HG02678 (cell line): ENCODE data around the gene LRSAM1.

Experiments
- ATAC-seq: cut with Tn5 transposase; IDR thresholded peaks from one replicate; pipeline ENCODE4 v1.9.1; 2021; ENCODE audit warnings: mild to moderate bottlenecking, moderate library complexity; ENCODE audit not compliant: unreplicated experiment

LRSAM1 gene

GRCh38 chr9:127424676-127424999 is 26.7 kb upstream of the LRSAM1 start:
- no peak for ATAC-seq

GRCh38 chr9:127426756-127427155 is 24.6 kb upstream of the LRSAM1 start:
- ATAC-seq: no peak

GRCh38 chr9:127428348-127428747 is 23.0 kb upstream of the LRSAM1 start:
- no peak for ATAC-seq

GRCh38 chr9:127430415-127430814 is 20.9 kb upstream of the LRSAM1 start:
- no peak for ATAC-seq

GRCh38 chr9:127437497-127438264 is 13.6 kb upstream of the LRSAM1 start:
- ATAC-seq: no peak

DNA sequence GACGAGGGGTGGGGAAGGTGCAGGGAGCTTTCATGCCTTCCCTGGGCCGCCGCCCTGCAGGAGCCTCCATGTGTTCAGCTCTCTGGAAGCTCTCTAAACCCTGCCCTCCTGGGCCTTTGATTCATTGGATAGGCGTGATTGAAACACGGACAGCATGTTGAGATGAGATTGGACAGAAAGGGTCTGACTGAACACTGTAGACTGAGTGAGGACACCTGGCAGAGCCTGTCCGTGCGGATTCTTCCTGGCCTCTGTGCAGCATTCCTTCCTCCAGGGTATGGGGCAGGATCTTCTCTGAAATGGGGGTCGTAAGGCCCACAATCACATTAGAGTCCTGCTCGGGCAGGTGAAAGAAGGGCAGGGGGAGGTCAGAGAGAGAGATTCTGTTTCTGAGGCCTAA is 12.9 kb upstream of the LRSAM1 start:
- ATAC-seq: no peak

GRCh38 chr9:127444283-127444920 is 6.9 kb upstream of the LRSAM1 start:
- ATAC-seq: no peak

DNA sequence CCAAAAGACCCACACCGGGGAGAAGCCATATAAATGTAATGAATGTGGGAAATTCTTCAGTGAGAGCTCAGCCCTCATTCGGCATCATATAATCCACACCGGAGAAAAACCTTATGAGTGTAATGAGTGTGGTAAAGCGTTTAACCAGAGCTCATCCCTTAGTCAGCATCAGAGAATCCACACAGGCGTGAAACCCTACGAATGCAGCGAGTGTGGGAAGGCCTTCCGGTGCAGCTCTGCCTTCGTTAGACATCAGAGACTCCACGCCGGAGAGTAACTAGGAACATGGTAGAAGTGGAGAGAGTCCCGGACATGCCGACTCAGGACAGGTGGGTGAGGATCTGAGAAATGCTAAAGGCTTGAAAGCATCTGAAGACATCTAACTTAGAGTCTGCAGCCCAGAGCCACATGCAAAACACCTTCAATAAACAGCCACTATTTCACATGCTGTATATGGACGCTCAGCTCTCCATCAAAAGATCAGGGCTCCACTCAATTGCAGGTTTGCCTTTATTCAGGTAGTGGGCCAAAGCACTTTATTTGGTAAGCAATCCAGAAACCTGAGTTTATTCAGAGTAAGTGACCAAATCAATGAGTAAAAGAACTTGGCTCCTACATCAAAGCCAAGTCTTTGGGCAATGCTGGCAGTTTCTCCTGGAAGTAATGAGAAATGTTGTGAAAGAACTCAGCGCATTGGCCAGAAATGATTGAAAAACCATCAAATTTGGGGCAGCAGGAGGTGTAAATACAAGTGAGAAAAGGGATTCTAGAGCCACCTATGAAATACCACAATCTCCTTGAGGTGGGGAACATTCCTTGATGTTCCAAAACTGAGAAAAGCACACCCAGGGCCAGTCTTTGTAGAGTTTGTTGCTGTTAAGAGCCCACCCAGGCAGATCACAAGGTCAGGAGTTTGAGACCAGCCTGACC is 6.1 kb upstream of the LRSAM1 start:
- ATAC-seq: no peak

DNA sequence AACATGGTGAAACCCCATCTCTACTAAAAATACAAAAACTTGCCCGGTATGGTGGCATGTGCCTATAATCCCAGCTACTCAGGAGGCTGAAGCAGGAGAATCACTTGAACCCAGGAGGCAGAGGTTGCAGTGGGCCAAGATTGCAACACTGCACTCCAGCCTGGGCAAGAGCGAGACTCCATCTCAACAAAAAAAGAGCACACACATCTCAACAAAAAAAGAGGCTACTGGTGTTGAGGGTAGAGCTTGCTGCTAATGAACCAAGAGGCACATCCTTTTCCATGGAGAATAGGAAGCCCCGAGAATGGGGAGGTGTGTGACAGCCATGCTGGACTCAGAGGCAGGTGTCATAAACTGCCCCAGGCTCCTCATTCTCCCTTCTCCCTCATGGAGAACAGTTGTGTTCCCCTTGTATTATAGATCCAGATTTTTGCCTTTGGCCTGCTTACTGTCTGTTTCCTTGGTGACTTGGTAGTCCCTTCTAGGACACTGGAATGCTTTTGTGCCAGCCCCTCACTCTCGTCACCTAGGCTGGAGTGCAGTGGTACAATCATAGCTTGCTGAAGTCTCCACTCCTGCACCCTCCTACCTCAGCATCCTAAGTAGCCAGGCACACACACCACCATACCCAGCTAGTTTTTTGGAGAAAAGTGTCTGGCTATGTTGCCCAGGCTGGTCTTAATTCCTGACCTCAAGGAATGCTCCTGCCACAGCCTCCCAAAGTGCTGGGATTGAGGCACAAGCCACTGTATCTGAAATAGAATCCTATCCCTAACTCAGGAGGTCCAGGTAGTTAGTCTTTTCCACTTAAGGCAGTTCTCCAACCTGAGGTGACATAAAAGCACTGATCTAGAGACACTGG is 5.2 kb upstream of the LRSAM1 start:
- ATAC-seq: no peak

- no peak for ATAC-seq
These were observed 4.4 kb upstream of the LRSAM1 start for GRCh38 chr9:127446713-127447415.

GRCh38 chr9:127447416-127448111 is 3.7 kb upstream of the LRSAM1 start:
- no peak for ATAC-seq

DNA sequence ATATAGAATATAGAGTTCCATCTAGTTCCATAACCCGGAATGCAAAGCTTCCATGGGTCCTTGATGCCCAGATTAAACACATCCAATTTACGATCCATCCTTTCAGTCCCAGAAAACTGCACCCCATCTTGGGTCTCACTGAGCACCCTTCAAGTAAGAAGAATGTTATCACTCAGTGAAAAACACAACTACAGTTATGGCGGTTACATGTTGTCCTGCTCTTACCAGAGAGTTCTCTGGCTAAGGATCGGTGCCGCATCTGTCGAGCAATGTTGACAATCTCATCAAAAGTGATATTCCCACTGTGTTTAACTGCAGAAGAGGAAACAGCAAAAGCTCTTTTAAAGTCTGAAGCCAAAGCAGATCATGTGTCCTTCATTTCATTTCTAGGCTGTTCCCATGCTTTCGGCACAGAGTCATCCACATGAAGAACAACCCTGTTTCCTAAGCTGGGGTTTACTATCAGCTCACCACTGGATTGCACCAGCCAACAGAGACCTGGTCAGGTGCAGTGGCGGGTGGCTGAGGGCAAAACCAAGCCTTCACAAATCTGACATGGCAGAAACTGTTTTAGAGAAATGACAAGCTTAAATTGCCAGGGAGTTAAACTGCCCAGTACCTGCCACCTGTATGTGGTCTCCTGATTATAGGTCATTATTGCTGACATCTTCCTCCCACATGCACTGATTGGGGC is 3.1 kb upstream of the LRSAM1 start:
- ATAC-seq: no peak

GRCh38 chr9:127449332-127449966 is 1.9 kb upstream of the LRSAM1 start:
- ATAC-seq: no peak

GRCh38 chr9:127450243-127450760 is 1.0 kb upstream of the LRSAM1 start:
- no peak for ATAC-seq

GRCh38 chr9:127451608-127451857 is 223 bp downstream of the LRSAM1 start:
- ATAC-seq: no peak

DNA sequence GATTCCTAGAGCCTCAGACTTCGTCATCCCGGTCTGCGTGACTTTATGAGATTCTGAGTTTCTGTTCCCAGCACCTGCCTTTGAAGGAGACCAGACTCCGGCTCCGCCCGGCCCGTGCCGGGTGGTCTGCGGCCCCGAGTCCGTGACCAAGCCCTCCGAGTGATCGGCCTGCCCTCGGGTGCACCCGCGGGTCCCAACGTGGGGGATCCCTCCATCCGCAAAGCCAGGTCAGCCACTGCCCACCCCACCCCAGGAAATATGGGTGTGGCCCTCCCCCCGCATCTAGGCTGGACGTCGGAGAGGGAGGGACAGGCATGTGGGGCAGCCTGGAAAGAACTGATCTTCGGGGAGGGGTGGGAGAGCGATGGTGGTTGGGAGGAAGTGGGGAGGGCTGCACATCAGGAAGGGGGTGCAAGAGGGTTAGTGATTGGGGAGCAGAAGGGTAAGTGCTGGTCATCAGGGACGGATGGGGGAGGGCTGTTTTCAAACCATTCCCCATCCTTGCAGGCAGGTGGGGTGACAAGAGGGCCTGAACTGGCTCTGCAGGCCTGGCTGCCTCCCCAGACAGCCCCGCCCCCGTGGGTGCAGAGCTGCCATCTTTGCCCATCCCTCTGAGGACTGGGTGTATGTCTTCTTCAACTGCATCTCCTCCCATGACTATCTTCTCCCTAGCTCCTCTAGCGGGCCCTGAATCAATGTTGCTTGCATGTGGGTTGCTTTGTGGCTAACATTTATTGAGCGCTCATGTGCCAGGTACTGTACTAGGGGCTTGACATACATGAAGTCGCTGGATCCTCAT is 747 bp downstream of the LRSAM1 start:
- no peak for ATAC-seq

DNA sequence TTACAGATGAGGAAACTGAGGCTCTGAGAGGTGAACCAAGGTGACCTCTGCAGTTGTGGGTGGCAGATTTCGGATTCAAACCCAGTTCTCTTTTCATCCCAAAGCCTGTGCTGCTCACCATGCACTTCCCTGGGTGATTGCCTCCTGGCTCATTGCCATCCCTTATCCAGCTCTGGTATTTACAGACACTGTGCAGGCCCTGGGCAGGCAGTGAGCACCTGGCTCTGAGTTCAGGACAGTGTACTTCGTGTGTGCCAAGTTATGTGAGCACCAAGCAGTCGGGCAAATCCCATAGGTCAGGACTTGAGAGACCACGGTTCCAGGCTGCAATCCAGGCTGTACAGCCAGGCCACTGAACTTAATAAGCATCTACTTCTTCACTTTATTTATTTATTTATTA is 1.4 kb downstream of the LRSAM1 start:
- ATAC-seq: no peak
